GM19328 (cell line): ENCODE measurements around the gene C2CD2.
"Not testable (repeated sequence)": the region's sequence is repeated elsewhere in the genome, so short reads cannot be mapped to it uniquely, and the experiment has no call there.

Experiments
- ATAC-seq: cut with Tn5 transposase; IDR thresholded peaks from one replicate; pipeline ENCODE4 v1.9.1; 2021; ENCODE audit warnings: mild to moderate bottlenecking, moderate library complexity; ENCODE audit not compliant: unreplicated experiment

C2CD2 gene

DNA sequence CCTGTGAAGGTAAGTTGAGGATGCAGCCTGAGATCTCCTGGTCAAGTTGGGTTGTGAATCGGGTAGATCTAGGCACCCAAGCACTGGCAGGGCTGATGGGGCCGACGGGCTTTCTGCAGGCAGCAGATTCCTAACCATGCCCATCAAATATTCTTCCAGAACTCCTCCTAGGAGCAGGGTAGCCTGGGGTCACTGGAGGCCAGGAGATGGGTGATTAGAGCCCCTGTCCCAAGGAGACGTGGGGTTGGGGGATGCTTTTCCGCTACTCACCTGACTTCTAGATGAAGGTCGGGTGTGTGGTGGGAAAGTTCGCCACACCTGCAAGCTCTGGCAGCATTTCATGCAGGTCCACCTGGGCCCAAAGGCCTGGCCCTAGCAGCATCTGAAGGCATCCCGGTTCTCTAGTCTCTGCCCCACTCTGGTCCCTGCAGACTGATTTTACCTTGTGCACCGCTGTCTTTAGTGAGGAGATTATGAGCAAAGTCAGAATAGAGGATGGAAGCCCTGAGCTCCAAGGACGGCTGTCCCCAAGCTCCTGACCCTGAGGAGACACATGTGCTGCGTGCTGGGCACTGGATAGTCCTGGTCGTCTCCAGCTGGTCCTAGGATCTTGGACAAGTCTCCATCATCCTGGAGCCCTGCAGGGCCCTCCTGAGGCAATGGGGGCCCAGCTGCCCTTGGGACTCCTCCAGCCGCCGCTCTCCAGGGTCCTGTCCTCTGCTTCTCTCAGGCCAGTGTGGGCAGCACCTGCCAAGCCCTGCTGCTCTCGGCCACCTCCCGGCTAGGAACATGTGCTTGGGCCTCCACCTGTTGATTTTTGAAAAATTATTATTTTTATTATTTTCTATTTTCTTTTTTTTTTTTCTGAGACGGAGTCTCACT, 21.8 kb upstream of the C2CD2 start:
- ATAC-seq: no peak

DNA sequence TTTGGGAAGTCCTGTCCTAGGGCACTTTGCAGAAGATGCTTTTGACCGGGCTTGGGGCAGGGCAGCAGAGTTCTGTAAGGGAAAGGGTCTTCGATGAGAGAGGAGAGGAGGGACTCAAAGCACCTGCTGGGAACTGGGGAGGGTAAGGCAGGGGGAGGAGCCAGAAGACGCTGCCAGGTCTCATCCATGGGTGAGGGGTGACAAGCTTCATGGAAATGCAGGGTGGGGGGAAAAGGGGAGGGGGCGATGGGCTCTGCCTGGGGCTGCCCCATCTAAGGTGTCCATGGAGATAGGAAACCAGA, 20.9 kb upstream of the C2CD2 start:
- ATAC-seq: no peak

DNA sequence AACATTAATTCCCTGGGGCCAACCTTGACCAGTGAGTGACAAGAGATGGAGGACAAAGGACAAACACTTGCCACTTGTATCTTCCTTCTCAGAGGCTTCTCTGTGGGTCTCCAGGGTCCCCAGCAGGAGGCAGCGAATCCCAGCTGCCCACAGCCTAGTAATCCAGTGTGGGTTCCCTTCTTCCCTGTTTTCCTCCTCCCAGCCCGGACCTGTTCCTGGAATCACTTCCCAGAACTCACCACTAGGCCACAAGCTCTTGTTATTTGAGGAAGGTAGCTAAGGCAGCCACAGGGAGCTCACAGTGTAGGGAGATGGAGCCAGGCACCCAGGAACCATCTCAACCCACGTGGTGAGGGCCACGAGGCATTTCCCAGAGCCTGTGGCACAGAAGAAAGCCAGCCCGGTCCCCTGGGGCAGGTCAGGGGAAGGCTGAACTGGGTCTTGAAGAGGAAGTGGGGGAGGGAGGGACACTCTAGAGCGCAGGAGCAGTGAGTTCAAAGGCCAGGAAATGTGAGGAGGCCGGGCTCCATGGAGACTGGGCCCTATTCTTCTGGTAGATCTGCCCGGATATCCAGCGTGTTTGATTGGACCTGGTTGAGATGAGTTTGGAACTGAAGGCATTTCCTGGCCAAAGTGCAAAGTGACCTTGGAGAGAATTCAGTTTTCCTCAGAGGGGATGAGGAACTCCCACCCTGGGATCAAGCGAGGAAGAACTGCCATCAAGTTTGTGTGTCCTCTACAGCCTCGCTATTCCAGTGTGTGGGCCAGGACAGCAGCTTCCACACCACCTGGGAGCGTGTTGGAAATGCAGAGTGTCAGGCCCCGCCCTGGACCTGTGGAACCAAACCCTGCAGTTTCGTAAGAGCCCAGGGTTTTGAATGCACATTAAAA, 20.3 kb upstream of the C2CD2 start:
- ATAC-seq: no peak

DNA sequence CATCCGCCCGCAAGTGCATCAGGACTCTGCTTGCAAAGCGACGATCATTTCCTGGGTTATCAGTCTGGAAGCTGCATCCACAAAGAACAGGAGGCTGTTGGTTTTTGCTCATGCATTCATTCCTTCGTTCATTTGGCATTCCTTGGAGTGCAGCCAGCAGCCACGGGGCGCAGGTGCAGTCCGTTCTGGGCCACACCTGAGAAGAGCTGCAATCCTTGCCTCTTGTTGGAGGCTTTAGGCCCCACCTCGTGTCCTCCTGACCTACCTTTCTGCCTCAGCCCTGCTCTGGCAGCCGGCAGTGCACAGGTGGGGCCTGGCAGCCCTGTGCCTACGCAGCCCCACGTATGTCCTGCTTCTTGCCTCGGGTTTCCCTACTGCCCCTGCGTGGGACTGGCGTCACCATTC, 19.6 kb upstream of the C2CD2 start:
- ATAC-seq: no peak

DNA sequence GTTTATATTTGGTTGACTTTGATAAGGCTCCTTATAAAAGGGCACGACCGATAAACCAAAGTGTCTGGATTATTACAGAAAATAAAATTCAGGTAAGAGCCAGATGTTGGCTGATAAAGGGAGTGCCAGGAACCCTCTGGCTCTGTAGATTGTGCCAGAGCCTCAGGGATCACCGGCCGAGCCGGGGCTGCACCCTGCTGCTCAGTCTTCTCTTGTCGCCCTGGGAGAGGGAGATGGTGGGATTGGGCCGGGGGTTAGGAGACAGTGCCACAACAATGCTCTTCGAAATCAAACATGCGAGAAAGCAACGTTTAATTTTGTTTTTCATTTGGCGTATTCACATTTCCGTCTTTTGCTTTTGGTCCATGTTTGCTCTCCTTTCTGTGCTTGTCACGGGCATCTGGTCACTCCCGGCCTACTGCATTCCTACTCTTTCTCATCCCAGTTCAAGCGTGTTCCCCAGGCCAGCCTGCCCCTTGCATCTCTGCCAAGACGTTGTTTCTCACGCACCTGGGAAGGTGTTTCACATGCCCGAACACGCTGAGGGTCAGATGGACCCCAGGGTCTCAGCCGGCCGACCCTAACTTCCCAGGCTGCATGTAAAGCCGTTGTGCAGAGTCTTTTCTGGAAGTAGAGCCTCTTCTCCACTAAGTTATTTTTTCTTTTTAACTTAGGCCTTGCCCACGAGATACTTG, 18.8 kb upstream of the C2CD2 start:
- no peak for ATAC-seq

DNA sequence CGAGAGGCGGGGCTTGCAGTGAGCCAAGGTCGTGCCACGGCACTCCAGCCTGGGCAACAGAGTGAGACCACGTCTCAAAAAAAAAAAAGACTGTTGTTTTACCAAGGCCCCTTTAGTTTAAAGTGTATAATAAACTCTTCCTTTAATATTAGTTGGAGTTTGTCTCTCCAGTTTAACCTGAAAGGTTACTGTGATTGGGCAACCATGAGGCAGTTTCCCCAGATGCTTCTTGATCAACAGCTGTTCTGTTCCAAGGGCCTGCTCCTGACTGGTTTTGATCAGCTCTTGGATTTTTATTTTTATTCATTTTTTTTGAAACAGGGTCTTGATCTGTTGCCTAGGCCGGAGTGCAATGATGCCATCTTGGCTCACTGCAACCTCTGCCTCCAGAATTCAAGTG, 18.1 kb upstream of the C2CD2 start:
- ATAC-seq: no peak

DNA sequence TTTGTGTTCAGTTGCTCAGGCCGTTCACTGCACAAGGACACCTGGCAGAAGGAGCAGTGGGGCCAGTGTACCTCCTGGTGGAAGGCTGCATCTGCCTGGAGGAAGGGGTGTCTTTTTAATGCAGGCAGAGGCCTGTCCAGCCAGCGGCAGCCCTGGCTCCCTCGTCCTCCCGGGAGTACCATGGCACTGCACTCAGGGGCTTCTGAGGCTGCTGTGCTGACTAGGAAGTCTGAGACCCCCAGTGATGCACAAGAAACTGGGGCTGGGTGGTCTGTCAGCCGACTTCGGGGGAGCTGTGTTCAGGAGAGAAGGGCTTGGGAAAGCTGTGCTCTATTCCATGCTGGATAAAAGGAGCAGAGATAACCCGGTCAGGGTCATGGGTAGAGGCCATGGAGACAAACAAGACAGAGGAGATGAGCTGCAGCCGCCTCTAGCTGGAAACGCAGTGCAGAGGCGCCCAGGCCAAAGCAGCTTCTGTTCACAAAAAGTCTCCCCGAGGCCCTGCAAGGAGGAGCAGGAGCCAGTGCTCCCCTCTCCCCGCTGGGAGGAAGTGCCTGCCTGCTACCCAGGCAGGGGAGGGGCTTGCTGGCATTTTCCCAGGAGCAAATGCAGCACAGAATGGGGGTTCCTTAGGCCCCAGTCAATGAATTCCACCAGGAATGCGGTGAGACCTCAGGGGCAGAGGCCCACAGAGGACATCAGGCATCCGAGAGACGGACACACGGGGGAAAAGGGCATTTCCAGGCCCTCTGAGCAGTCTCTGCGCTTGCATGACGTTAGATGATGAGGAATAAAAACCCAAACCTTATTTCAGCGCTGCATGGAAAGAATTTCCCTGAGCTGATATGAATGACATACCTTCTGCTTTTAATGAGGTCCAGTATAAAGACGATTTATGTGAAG, 17.2 kb upstream of the C2CD2 start:
- no peak for ATAC-seq

DNA sequence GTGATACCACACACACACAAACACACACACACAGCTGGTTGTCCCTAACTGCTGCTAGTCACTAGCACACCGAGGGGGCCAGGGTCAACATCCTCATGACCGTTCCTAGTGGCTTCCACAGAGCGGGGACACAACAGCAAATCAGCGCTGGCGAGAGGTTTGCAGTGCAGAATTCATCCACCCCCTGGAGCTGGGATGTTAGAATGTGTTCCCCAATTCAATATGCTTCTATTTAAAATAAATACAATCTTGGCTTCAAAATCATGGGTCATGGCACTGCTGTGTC, 16.2 kb upstream of the C2CD2 start:
- ATAC-seq: no peak

DNA sequence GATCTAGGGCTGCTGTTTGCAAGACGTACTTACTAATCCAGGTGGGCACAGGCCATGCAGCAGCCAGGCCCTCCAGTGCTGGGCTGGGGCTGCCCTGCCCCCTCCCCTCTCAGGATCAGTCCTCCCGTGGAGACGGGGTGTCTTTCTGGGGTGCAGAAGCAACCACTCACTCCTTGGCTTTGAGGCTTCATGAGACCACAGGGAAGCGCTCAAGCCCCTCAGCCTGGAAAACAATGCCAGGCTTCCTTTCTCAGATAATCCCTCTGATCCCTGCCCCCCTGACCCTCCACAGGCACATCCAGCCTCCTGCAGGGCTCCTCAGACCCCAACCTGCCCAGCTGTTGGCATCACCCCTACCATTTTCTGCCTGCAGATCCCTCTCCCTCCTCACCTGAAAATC, 13.9 kb upstream of the C2CD2 start:
- no peak for ATAC-seq

DNA sequence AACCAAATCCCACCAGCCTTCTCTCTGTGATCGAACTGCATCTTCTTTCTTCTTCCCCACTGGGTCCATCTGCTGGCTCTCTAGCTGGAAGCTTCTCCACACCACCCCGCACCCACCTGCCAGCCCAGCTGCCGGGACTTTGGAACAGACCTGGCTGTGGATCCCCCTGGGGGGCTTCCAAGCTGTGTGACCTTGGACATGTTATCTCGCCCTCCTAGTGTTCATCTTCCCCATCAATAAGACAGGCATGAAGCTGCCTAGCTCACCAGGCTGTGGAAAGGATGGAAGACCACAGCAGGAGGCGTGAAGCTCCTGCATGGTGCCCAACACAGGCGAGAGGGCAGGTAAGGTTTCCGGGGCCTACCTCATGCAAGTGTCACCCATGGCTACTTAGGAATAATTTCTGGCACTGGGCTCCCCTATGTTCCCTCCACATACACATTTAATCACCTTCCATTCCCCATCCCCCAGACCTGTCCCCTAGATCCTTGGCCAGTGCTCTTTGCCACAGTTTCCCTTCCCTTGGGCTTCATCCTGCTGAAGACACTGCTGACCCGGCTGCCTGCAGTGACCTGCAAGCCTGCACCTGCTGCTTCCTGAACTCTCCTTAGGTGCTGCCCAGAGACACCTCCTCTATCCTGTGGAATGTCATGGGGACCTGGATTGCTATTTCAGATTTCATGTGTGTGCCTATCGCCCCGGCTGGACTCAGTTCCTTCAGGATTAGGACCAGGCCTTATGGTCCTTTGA, 13.2 kb upstream of the C2CD2 start:
- no peak for ATAC-seq

DNA sequence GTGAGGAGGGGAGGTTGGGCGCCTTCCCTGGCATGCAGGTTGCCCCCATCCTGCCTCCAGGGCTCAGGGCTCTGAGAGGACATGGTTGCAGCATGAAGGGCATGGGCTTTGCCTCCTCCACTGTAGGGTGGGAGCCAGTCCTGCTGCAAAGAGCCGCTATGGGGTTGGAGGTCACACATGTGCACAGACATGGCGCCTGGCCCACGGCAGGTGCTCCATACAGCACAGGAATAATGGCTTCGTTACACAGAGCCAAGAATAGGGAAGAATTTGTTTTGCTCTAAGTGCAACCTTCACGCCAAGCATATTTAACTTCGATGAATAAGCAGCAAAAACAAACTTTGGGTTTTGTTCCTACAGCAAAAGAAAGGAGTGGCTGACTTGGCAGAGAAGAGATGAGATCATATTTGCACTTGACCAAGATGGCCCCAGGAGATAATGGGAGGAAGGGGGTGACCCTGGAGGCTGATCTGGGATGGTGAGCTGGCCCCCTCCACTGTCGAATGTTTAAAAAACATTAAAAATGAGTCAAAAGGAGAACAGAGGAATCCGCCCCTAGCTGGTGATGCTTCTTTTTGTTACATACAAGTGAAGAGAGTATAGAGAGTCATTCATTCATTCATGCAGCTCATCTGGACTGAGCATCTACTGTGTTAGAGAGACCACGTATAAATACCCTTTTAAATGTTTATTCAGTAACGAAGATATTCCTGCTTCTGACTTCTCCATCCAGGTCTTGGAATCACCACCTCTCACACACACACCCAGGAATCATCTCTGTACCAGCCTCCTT, 12.4 kb upstream of the C2CD2 start:
- ATAC-seq: no peak

DNA sequence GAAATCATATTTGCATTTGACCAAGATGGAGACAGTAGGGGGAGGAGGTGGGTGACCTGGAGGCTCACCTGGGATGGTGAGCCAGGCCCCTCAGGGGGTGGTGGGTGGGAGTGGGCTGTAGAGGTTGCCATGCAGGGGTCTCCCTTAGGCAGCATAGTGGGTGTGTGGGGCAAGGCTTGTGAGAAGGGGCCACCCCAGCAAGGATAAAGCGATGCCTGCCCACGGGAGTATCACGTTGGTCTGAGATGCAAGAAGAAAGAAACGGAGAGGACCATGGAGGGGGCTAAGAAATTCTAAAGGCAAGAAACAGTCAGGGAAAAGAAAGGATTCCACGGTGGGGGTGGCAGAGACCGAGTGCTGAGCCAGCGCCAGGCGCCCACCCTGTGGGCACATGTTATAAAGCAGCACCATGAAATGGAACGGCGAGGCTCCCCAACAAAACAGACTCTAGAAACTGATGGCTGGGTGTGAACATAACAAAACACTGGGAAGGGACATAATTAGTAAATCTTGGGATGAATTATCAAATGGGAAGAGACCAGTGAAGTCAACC, 11.7 kb upstream of the C2CD2 start:
- no peak for ATAC-seq

DNA sequence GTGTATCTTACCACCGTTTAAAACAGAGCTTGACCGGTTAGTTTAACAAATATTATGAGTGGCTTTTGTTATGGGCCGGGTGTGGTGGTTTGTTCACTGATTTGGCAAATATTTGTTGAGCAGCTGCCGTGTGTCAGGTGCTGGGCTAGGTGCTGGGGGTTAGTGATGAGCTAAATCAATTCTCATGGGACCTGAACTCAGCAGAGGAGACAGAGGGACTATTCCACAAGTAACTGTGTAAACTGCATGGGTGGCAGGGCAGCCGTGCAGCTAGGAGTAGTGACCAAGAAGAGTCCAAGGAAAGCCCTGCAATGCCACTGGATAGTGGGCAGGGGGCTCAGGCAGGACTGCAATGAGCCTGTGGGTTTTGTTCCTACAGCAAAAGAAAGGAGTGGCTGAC, 11.2 kb upstream of the C2CD2 start:
- no peak for ATAC-seq

DNA sequence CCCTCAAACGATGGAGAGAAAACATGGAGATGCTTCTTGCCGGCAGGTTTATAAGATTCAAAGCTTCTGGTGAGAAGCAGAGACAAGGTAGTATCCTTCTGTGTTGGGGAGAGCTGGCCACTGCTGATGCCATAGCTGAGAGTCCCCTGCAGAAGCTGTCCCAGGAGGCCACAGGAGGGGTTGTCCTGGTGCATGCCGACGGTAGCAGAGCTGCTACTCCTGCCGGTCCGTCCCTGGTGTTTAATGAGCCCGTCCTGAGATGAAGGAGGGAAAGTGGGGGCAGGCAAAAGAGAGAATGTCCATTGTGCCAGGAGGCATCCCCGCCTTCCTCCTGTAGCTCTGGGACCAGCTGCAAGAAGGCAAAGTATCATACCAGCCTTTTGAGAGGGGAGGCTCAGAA, 10.4 kb upstream of the C2CD2 start:
- ATAC-seq: no peak

DNA sequence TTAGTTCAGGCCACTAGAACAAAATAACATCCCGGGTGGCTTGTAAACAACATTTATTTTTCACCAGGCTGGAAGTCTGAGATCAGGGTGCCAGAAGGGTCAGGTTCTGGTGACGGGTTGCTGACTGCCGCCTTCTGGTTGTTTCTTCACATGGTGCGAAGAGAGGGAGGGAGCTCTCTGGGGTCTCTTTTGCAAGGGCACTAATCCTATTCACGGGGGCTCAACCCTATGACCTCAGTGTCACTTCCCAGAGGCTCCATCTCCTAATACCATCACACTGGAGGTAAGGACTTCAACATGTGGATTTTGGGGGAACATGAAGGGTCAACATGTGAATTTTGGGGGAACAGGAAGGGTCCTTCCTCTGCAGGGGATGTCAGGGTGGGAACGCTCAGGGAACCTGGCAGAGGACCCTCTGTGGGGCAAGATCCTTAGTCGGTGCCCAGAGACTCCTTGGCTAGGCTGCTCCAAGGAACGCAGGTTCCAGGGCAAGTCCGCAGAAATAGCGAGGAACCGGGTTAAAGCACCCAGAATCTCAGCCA, 8.7 kb upstream of the C2CD2 start:
- ATAC-seq: no peak

DNA sequence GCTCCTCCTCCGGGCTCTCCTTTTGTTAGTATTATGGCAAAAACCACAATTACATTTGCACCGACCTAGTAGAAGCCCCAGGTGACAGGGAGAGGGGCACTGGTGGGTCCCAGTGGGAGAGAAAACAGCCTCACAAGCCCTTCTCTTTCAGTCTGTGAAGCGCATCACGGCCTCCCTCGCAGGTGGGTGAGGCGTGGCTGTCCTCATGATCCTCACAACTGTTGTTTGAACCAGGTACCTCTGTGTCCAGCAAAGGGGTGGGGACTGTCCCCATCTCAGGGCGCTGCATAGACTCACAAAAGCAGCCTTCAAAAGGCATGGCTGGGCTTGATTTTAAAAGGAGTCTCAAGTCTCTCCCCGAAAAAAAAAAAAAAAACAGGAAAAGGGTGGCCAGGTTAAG, 7.9 kb upstream of the C2CD2 start:
- ATAC-seq: no peak

DNA sequence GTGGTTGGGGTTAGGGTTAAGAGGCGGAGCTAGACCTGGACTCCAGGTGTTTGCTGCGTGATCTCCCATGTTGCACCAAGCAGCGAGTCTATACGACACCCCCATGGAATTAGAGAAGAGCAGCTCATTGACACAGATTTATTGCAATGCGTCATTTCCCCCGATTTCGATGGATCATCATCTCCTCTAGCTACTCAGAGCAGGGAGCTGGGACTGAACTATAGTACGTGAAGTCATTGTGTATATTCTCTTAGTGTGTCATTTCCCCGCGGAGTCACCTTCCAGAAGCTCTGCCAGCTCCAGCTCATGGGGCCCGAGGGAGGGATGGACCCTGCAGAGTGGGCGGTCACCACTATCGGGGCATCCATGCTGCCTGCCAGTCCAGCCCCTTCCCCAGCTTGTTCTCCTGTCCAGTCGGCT, 7.5 kb upstream of the C2CD2 start:
- no peak for ATAC-seq

DNA sequence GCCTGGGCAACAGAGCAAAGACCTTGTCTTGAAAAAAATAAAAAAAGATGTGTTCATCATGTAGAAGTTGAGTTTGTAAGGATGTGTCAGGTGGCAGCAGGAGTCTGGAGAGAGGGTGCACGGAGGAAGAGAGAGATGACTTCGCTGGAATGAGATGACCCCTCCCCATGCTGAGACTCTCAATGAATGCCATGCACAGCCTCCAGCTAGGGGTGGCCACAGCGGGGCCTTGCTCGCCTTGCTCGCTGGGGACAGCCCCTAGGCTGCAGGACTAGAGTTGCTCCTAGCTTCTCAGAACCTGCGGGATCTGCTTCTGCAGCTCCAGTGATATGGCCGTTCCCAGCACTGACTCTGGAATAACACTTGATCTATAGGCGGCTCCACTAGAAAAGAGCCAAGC, 6.6 kb upstream of the C2CD2 start:
- no peak for ATAC-seq

DNA sequence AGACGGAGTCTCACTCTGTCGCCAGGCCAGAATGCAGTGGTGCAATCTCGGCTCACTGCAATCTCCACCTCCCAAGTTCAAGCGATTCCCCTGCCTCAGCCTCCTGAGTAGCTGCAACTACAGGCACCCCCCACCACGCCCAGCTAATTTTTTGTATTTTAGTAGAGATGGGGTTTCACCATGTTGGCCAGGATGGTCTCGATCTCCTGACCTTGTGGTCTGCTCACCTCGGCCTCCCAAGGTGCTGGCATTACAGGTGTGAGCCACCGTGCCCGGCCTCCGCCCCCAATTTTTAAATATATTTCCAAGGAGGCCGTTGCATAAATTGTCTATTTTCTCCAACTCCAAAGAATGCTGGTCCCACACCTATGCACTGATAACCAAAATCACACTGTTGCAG, 5.9 kb upstream of the C2CD2 start:
- ATAC-seq: not testable (repeated sequence)
